Measurements from ENCODE around the gene PPP1CA.
"Not testable (repeated sequence)": the region's sequence is repeated elsewhere in the genome, so short reads cannot be mapped to it uniquely, and the experiment has no call there.

PPP1CA gene

GRCh38 chr11:67434395-67434881, 32.8 kb upstream of the PPP1CA start:
- no peak for DNase-seq

- DNase-seq, result no peak
These were observed 32.1 kb upstream of the PPP1CA start for GRCh38 chr11:67433536-67434394.

GRCh38 chr11:67432655-67433349, 31.1 kb upstream of the PPP1CA start:
- no peak for DNase-seq

GRCh38 chr11:67431346-67432249, 29.9 kb upstream of the PPP1CA start:
- no peak for DNase-seq

- no peak for DNase-seq
These were observed 28.1 kb upstream of the PPP1CA start for GRCh38 chr11:67429722-67430121.

GRCh38 chr11:67429038-67429668, 27.5 kb upstream of the PPP1CA start:
- no peak for DNase-seq

GRCh38 chr11:67428052-67429001, 26.7 kb upstream of the PPP1CA start, which contains the start of gene RPS6KB2:
RPS6KB2 (plus strand) TSS chr11:67428494; CDS start chr11:67428546, 52 bp downstream.
- peak; percentile 98 for DNase-seq

GRCh38 chr11:67427364-67427859, 25.8 kb upstream of the PPP1CA start:
- DNase-seq, result not testable (repeated sequence)

- DNase-seq, result no peak
These were observed 22.4 kb upstream of the PPP1CA start for GRCh38 chr11:67423891-67424613.

GRCh38 chr11:67423466-67423865, 21.8 kb upstream of the PPP1CA start:
- DNase-seq, result no peak

GRCh38 chr11:67422891-67423290, 21.2 kb upstream of the PPP1CA start:
- DNase-seq, result no peak

- DNase-seq, result no peak
These were observed 19.9 kb upstream of the PPP1CA start for GRCh38 chr11:67421430-67422031.

GRCh38 chr11:67420646-67421429, 19.2 kb upstream of the PPP1CA start:
- peak; percentile 96 for DNase-seq

- no peak for DNase-seq
These were observed 18.5 kb upstream of the PPP1CA start for GRCh38 chr11:67420147-67420645.

- no peak for DNase-seq
These were observed 17.8 kb upstream of the PPP1CA start for GRCh38 chr11:67419325-67420049.

- DNase-seq, result no peak
These were observed 17.0 kb upstream of the PPP1CA start for GRCh38 chr11:67418476-67419281.

GRCh38 chr11:67417425-67417824, 15.8 kb upstream of the PPP1CA start:
- DNase-seq, result no peak

Measured in CD4-positive, alpha-beta T cell treated with Interleukin-4 for 4 hours (primary cell).